ENCODE results near the gene MOB3A.

The MOB3A gene

DNA sequence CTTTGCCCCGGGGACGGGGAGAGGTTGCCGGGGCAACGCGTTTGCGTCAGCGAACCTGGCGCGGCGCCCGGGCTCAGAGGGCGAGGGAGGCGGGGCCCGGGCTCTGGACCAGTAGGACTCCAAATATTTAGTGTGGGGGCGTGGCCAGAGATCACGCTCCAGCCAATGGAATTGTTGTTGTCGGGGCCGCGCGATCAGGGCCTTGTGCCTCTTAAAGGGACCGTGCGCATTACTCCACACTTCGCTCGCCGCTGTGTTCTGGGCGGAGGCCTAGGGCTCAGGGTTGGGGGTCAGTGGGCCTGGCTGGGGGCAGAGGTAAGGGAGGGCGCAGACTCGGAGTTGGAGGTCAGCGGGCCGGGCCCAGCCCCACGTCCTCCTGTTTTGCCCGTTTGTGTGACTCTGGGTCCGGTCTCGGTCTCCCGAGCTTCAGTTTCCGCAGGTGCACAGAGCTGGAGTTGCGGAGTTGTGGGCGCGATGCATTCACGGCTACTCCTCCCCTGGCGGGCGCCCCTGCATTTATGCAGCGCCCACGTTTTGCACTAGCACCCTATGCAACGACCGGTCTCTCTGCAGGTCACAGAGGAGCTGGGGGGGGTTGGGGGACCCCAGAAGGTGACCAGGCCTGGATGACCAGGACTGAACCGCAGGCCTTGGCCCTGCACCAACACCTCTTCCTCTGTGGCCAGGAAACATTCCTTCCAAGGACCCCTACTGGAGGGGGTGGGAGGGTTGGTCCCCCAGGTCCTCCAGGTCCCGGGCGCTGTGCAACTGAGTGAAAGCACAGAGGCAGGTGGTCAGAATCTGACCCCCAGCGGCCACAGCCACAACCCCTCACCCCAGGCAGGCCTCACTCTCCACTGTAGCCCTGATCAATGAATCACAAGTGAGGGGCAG, 34.4 kb downstream of the MOB3A start:
- DNase-seq (ENCODE audit: low read depth), result peak; percentile 99
- H3K4me3 ChIP-seq (ENCODE audit: low read depth, low read length), result peak overlapping the region; percentile 61
- TF ChIP-seq, protein P1, sequence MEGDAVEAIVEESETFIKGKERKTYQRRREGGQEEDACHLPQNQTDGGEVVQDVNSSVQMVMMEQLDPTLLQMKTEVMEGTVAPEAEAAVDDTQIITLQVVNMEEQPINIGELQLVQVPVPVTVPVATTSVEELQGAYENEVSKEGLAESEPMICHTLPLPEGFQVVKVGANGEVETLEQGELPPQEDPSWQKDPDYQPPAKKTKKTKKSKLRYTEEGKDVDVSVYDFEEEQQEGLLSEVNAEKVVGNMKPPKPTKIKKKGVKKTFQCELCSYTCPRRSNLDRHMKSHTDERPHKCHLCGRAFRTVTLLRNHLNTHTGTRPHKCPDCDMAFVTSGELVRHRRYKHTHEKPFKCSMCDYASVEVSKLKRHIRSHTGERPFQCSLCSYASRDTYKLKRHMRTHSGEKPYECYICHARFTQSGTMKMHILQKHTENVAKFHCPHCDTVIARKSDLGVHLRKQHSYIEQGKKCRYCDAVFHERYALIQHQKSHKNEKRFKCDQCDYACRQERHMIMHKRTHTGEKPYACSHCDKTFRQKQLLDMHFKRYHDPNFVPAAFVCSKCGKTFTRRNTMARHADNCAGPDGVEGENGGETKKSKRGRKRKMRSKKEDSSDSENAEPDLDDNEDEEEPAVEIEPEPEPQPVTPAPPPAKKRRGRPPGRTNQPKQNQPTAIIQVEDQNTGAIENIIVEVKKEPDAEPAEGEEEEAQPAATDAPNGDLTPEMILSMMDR (conservative IDR thresholded peaks at IDR 0.05; ENCODE audit: low read depth, low read length), result no peak

DNA sequence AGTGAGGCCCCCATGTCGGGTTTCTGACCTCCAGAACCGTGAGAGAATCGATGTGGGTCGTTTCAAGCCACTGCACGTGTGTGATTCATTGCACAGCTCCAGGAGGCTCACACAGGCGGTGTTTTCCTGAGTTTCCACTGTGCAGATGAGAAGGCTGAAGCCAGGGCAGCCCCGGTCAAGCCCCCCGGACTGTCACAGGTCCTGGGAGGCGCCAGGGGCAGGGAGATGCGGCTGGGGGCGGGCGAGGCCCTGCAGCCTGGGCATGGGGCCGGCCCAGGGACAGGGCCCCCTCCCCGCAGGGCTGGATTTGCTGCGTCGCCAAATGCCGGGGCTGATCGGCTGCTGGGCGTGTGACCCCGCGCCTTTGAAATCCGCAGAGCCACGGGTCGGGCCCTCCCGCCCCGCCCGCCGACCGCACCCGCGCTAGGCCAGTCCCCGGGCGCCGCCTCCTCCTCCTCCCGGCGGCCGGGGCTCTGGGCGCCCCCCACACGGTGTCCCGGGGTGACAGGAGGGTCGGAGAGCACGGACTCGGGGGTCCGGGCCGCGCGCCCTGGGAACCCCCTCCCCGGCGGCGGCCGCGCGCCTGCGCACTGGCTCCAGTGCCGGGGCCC, 35.1 kb downstream of the MOB3A start:
- DNase-seq (ENCODE audit: low read depth), result peak; percentile 90
- peak overlapping the region; percentile 49 for H3K4me3 ChIP-seq (ENCODE audit: low read depth, low read length)
- TF ChIP-seq, protein P1 (conservative IDR thresholded peaks at IDR 0.05; ENCODE audit: low read depth, low read length), result no peak

DNA sequence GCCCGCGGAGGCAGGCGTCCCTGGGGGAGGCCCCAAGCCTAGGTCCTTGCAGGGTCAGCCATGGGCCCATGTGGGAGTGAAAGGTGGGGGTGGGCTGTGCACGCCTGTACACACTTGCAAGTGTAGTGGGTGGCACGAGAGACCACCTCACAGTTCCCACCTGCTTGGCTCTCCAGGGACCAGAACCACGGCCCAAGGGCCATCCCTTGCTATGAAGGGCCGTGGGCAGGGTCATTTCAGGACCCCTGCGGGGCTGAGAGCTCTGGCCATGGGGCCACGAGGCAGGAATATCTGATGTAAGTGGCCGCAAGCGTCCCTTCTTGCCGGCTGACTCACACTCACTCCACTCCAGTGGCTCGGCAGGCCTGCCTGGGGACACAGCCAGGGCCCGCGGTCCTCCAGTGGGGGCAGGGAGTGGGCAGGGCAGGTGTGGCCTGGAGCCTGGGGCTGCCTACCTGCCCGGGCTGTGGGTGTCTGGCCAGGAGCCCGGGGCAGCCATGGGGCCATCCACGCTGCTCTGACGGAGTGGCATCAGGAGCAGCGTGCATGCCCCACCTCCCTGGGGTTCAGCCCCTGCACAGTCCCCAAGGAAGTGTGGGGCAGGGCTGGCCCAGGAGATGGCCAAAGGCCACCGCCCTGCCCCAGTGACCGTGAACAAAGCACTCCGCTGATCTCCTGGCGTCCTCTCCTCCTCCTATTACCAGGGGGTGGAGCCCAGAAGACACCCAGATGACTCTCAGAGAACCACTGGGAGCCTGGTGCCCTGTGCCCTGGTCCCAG, 36.5 kb downstream of the MOB3A start:
- H3K4me3 ChIP-seq (ENCODE audit: low read depth, low read length), result no peak overlapping the region
- DNase-seq (ENCODE audit: low read depth), result peak; percentile 85
- TF ChIP-seq, protein P1 (conservative IDR thresholded peaks at IDR 0.05; ENCODE audit: low read depth, low read length), result no peak

DNA sequence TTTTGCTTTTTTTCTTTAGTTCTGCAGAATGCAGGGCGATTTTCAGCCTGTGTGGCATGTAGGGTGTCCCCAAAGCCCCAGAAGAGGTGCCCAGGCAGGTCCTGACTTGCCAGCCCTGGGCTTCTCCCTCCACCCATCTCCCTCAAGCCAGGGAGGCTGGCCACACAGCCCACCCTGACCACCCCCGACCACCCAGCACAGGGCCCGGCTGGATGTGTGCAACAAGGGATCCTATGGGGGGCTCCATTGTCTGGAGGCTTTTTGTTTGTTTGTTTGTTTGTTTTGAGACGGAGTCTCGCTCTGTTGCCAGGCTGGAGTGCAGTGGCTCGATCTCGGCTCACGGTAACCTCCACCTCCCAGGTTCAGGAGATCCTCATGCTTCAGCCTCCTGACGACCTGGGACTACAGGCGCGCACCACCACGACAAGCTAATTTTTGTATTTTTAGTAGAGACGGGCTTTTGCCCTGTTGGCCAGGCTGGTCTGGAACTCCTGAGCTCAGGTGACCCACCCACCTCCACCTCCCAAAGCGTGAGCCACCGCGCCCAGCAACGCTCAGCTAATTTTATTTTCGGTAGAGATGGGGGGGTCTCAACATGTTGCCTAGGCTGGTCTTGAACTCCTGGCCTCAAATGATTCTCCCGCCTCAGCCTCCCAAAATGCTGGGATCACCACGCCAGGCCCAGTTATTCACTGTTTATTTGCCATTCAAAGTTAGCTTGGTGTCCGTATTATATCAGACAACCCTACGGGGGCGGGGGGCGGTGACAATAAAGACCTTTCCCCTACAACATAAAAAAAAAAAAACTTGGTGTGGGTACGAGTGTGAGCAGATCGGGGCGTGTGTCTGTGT, 37.3 kb downstream of the MOB3A start:
- TF ChIP-seq, protein P1 (conservative IDR thresholded peaks at IDR 0.05; ENCODE audit: low read depth, low read length), result no peak
- no peak for DNase-seq (ENCODE audit: low read depth)
- no peak overlapping the region for H3K4me3 ChIP-seq (ENCODE audit: low read depth, low read length)

DNA sequence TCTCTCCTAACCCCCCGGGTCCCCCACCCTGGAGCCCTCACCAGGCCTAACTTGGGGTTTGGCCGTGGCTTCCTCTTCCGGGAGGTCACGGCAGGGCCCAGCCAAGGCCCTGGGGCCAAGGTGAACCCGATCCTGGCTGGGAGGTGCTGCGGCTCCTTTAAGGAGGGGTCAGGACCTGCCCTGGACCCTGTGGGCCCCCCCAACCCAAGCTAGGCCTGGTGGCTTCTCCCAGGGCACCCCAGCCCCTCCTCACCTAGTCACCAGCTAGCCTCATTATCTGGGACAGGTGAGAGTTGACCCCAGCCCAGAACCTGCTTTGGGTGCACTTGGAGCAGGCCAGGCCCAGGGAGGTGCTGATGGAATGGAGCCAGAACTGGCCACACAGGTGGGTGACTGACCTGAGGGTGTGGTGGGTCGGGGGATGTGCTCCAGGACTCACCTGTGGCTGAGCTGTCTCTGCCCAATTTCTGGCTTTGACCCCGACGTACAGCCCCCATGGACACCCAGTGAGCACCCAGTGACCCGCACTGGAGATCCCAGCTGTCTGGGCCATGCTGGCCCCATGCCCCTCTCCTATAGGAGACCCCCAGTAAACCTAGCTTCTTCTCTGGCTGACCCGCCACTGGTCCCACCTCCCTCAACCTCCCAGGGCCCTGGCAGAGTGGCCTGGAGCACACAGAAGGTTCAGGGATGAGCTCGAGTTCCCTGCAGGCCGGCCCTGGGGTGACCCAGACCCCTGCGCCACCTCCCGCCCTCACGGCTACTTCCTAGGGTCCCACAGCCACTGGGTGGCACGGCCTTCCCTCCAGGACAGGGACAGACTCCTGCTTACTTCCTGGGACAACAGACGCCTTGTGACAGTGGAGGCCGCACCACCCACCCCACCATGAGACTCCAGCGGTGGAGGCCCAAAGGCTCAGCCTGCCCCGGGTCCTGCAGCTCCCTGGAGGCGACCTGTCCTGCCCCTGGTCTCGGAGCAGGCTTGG, 38.3 kb downstream of the MOB3A start:
- H3K4me3 ChIP-seq (ENCODE audit: low read depth, low read length), result no peak overlapping the region
- no peak for DNase-seq (ENCODE audit: low read depth)
- TF ChIP-seq, protein P1 (conservative IDR thresholded peaks at IDR 0.05; ENCODE audit: low read depth, low read length), result no peak
